ENCODE measurements around the gene HSF2. TPM values are rescaled to one million over a fixed set of nuclear protein-coding genes. Genes with fewer than 3 reads are reported as not detected.
A peak's percentile ranks its signal among the peaks of the same experiment; 100 is the strongest.

The HSF2 gene
- total and polyA plus RNA-seq, 2 of the 13 experiments (the other 11 are each of a cell fraction or from before 2014, with no cell fraction given) = 24.8 to 26.4 TPM

DNA sequence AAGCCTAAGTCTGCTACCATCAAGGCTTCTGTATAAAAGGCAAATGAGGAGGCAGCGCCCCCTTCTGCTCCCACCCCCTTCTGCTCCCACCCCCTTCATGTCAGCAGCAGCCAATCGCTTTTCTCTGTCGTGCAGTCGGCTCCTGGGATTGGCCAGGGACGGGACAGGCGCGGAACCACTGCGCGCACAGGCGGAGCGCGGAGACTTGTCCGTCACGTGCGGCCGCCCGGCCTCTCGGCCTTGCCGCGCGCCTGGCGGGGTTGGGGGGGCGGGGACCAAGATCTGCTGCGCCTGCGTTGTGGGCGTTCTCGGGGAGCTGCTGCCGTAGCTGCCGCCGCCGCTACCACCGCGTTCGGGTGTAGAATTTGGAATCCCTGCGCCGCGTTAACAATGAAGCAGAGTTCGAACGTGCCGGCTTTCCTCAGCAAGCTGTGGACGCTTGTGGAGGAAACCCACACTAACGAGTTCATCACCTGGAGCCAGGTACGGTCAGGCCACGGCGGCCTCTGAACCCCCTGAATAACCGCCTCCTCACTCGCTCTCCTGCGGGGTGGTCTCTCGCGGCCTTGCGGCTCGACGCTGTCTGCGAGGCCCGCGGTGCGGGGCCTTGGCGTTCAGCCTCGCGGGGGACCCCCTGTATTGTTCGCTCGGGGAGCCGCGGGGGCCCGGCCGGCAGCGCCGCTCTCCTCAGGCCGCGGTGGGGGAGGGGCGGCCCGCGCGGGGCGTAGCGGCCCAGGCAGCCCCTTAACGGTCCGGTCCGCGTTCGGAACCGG lies at the start of gene HSF2 (continued):
- TF ChIP-seq, protein P1, sequence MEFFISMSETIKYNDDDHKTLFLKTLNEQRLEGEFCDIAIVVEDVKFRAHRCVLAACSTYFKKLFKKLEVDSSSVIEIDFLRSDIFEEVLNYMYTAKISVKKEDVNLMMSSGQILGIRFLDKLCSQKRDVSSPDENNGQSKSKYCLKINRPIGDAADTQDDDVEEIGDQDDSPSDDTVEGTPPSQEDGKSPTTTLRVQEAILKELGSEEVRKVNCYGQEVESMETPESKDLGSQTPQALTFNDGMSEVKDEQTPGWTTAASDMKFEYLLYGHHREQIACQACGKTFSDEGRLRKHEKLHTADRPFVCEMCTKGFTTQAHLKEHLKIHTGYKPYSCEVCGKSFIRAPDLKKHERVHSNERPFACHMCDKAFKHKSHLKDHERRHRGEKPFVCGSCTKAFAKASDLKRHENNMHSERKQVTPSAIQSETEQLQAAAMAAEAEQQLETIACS (CRISPR knock-in tag; IDR thresholded peaks at IDR 0.05) = peak; percentile 27; the same call in 1 of the 2 replicates
- TF ChIP-seq EEA1 (CRISPR knock-in tag; IDR thresholded peaks at IDR 0.05; ENCODE audit: borderline replicate concordance) (peak; percentile 64; the same call in 1 of the 2 replicates), ZNF629 (CRISPR knock-in tag; conservative IDR thresholded peaks at IDR 0.05) (0 out of 2 replicates have a peak, but pooled peaks have one; percentile 8), GFI1 (CRISPR knock-in tag; IDR thresholded peaks at IDR 0.05; ENCODE audit: borderline replicate concordance) (peak; percentile 56; the same call in 1 of the 2 replicates), TCF12 (IDR thresholded peaks at IDR 0.05) (no peak), TCF12 (CRISPR knock-in tag; IDR thresholded peaks at IDR 0.05) (no peak), ZNF24 (IDR thresholded peaks at IDR 0.05) (no peak), ARNTL (CRISPR knock-in tag; IDR thresholded peaks at IDR 0.05) (peak; percentile 97), ZNF567 (CRISPR knock-in tag; IDR thresholded peaks at IDR 0.05; ENCODE audit: borderline replicate concordance) (peak; percentile 90), IKZF1 (IDR thresholded peaks at IDR 0.05) (no peak), PAWR (CRISPR knock-in tag; IDR thresholded peaks at IDR 0.05; ENCODE audit: borderline replicate concordance) (no peak), ZNF549 (CRISPR knock-in tag; IDR thresholded peaks at IDR 0.05) (peak; percentile 50; the same call in 1 of the 2 replicates), RELA (CRISPR knock-in tag; IDR thresholded peaks at IDR 0.05) (no peak), NR2F2 (IDR thresholded peaks at IDR 0.05; ENCODE audit: borderline replicate concordance, low read depth) (no peak), DMAP1 (CRISPR knock-in tag; IDR thresholded peaks at IDR 0.05) (peak; percentile 94), ZNF546 (CRISPR knock-in tag; conservative IDR thresholded peaks at IDR 0.05) (peak; percentile 79), KAT7 (CRISPR knock-in tag; IDR thresholded peaks at IDR 0.05; ENCODE audit: borderline replicate concordance) (peak; percentile 84; the same call in 1 of the 2 replicates), MTF1 (CRISPR knock-in tag; IDR thresholded peaks at IDR 0.05) (no peak), KDM3A (CRISPR knock-in tag; IDR thresholded peaks at IDR 0.05; ENCODE audit: low read depth) (no peak), ZMYM4 (CRISPR knock-in tag; IDR thresholded peaks at IDR 0.05) (peak; percentile 94), FOXK2 (IDR thresholded peaks at IDR 0.05) (no peak), MATR3 (CRISPR knock-in tag; IDR thresholded peaks at IDR 0.05) (no peak)
- TF ChIP-seq, protein P2, sequence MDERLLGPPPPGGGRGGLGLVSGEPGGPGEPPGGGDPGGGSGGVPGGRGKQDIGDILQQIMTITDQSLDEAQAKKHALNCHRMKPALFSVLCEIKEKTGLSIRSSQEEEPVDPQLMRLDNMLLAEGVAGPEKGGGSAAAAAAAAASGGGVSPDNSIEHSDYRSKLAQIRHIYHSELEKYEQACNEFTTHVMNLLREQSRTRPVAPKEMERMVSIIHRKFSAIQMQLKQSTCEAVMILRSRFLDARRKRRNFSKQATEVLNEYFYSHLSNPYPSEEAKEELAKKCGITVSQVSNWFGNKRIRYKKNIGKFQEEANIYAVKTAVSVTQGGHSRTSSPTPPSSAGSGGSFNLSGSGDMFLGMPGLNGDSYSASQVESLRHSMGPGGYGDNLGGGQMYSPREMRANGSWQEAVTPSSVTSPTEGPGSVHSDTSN (CRISPR knock-in tag; IDR thresholded peaks at IDR 0.05) = no peak; the same call in 1 of the 2 replicates
- TF ChIP-seq, protein P3, sequence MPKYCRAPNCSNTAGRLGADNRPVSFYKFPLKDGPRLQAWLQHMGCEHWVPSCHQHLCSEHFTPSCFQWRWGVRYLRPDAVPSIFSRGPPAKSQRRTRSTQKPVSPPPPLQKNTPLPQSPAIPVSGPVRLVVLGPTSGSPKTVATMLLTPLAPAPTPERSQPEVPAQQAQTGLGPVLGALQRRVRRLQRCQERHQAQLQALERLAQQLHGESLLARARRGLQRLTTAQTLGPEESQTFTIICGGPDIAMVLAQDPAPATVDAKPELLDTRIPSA (CRISPR knock-in tag; IDR thresholded peaks at IDR 0.05; ENCODE audit: borderline replicate concordance) = 0 out of 2 replicates have a peak, but pooled peaks have one; percentile 20
- TF ChIP-seq, protein P4, sequence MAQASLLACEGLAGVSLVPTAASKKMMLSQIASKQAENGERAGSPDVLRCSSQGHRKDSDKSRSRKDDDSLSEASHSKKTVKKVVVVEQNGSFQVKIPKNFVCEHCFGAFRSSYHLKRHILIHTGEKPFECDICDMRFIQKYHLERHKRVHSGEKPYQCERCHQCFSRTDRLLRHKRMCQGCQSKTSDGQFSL (CRISPR knock-in tag; IDR thresholded peaks at IDR 0.05) = peak; percentile 87
- TF ChIP-seq, protein P5, sequence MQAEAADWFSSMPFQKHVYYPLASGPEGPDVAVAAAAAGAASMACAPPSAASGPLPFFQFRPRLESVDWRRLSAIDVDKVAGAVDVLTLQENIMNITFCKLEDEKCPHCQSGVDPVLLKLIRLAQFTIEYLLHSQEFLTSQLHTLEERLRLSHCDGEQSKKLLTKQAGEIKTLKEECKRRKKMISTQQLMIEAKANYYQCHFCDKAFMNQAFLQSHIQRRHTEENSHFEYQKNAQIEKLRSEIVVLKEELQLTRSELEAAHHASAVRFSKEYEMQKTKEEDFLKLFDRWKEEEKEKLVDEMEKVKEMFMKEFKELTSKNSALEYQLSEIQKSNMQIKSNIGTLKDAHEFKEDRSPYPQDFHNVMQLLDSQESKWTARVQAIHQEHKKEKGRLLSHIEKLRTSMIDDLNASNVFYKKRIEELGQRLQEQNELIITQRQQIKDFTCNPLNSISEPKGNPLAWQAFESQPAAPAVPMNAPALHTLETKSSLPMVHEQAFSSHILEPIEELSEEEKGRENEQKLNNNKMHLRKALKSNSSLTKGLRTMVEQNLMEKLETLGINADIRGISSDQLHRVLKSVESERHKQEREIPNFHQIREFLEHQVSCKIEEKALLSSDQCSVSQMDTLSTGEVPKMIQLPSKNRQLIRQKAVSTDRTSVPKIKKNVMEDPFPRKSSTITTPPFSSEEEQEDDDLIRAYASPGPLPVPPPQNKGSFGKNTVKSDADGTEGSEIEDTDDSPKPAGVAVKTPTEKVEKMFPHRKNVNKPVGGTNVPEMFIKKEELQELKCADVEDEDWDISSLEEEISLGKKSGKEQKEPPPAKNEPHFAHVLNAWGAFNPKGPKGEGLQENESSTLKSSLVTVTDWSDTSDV (CRISPR knock-in tag; IDR thresholded peaks at IDR 0.05) = 0 out of 2 replicates have a peak, but pooled peaks have one; percentile 89
